Measurements from ENCODE around the gene SYNPR. TPM values are rescaled to one million over a fixed set of nuclear protein-coding genes. Genes with fewer than 3 reads are reported as not detected.

SYNPR gene
- total and polyA plus RNA-seq, 5 donors from 2014 or later = not detected

DNA sequence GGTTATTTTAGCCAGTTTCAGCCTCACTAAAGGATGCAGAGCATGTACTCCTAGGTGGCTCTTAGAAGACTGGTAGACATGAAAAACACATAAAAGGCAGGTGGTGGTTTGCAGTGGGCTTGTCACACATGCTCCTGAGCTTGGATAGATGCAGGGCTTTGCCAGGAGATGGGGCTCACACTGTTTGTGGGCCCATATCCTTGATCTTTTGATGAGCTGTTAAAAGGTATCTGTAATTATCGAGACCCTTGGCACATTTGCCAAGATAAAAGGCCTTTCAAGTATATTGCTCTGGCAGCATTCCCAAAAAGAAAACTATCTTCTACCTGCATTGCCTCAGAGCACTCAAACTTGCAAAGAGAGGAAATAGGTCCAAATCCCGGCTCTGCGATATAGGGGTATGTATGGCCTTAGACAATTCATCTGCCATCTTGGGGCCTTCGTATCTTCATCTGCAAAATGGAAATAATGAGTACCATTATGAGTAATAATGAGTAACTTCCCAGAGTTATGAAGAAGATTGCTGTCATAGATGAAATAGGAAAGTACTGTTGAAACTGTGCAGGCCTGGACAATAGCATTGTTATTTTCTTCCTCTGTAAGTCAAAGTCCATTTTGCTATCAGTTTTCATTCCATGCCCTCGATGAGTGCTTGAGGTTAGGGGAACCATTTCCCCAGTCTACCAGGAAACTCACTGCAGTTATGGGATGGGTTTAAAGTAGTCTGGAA is 172.7 kb downstream of the SYNPR start:
- Mint-ChIP-seq H3K4me3 (no peak overlapping the region), H3K27me3 (no peaks in the 10 kb centered on the region), H3K9me3 (peaks cover 0 to 5% (median 0%) of the 10 kb centered on the region in 7 donors), H3K27ac (no peak overlapping the region), H3K4me1 (no peaks in the 10 kb centered on the region), H3K36me3 (no peaks in the 10 kb centered on the region)
- Histone ChIP-seq H3K27ac (ENCODE audit: insufficient read depth, low read length, poor library complexity, severe bottlenecking) (no peak overlapping the region), H3K27me3 (ENCODE audit: control insufficient read depth, insufficient read depth, low read length) (no peaks in the 10 kb centered on the region), H3K36me3 (ENCODE audit: control insufficient read depth, insufficient read depth, low read length) (no peaks in the 10 kb centered on the region), H3K9me3 (ENCODE audit: control insufficient read depth in 2 of 2, low read length in 2 of 2) (no peaks in the 10 kb centered on the region), H3K4me3 (ENCODE audit: low read depth, low read length) (no peak overlapping the region), H3K4me1 (ENCODE audit: control insufficient read depth, insufficient read depth, low read length, poor library complexity, severe bottlenecking) (no peaks in the 10 kb centered on the region)
- DNase-seq (no peak), ATAC-seq (ENCODE audit: low read depth in 2 of 2) (no peak)

DNA sequence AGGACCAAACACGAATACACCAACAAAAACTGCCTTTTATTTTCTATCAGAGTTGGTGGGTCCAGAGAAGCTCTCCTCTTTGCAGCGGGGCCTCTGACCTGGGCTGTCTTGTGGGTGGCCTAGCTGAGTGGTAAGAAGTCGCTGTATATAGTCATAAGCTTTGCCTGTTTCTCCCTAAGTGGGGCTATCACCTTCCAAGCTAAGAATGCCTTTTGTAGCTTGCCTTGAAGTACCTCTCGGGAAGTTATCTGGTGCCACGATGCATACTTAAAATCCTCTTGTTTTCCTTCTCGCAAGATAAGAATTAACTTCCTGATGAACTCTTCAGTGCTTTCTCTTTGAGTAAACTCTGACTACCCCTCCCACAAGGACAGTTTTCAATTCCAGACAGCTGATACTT is 178.8 kb downstream of the SYNPR start:
- H3K4me1 Mint-ChIP-seq = no peaks in the 10 kb centered on the region
- peaks cover 0 to 3% (median 0%) of the 10 kb centered on the region in 7 donors for H3K9me3 Mint-ChIP-seq
- Histone ChIP-seq H3K4me3 (ENCODE audit: low read depth, low read length) (no peak overlapping the region), H3K9me3 (ENCODE audit: control insufficient read depth in 2 of 2, low read length in 2 of 2) (no peaks in the 10 kb centered on the region), H3K36me3 (ENCODE audit: control insufficient read depth, insufficient read depth, low read length) (no peaks in the 10 kb centered on the region), H3K27ac (ENCODE audit: insufficient read depth, low read length, poor library complexity, severe bottlenecking) (no peak overlapping the region), H3K4me1 (ENCODE audit: control insufficient read depth, insufficient read depth, low read length, poor library complexity, severe bottlenecking) (no peaks in the 10 kb centered on the region), H3K27me3 (ENCODE audit: control insufficient read depth, insufficient read depth, low read length) (no peaks in the 10 kb centered on the region)
- no peaks in the 10 kb centered on the region for H3K36me3 Mint-ChIP-seq
- no peak overlapping the region for H3K27ac Mint-ChIP-seq
- no peak overlapping the region for H3K4me3 Mint-ChIP-seq
- ATAC-seq (ENCODE audit: low read depth in 2 of 2) = no peak
- H3K27me3 Mint-ChIP-seq = no peaks in the 10 kb centered on the region
- no peak for DNase-seq

DNA sequence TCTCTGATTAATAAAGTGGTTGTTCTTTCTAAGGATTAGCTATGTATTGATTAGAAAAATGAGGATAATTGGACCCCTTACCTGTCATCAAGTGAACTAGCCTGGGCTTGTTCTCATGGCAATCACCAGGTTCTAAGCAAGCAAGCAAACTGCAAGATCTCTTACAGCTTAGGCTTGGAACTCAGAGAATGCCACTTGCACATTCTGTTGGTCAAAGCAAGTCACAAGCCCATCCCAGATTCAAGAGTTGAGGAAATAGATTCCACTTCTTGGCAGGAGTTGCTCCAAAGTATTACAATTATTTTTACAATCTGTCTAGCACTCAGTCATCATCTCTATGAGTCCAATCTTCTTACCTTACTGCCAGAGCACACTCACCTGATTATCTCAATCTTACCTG is 180.3 kb downstream of the SYNPR start:
- Mint-ChIP-seq H3K9me3 (peaks cover 0 to 3% (median 0%) of the 10 kb centered on the region in 7 donors), H3K27ac (no peak overlapping the region), H3K4me3 (no peak overlapping the region), H3K36me3 (no peaks in the 10 kb centered on the region), H3K4me1 (no peaks in the 10 kb centered on the region), H3K27me3 (no peaks in the 10 kb centered on the region)
- Histone ChIP-seq H3K4me1 (ENCODE audit: control insufficient read depth, insufficient read depth, low read length, poor library complexity, severe bottlenecking) (no peaks in the 10 kb centered on the region), H3K9me3 (ENCODE audit: control insufficient read depth in 2 of 2, low read length in 2 of 2) (no peaks in the 10 kb centered on the region), H3K27me3 (ENCODE audit: control insufficient read depth, insufficient read depth, low read length) (no peaks in the 10 kb centered on the region), H3K27ac (ENCODE audit: insufficient read depth, low read length, poor library complexity, severe bottlenecking) (no peak overlapping the region), H3K4me3 (ENCODE audit: low read depth, low read length) (no peak overlapping the region), H3K36me3 (ENCODE audit: control insufficient read depth, insufficient read depth, low read length) (no peaks in the 10 kb centered on the region)
- no peak for ATAC-seq (ENCODE audit: low read depth in 2 of 2)
- DNase-seq = no peak

DNA sequence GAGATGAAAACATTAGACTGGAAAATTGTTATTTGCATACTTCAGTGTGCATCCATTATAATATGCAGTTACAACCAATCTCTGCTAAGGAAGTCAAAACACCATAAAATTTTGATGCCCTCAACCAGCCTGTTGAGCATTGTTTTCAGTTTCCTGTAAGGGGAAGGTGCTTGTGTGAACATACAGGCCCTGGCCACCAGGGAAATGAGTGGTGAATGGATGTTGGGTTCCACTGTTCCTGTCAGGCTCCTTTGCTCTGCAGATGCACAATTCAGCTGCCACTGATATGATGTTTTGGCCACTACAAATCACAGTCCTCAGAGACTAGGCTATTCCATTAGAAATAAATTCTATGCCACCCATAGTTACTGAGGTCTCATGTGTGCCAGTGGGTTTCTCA is 184.6 kb downstream of the SYNPR start:
- ATAC-seq (ENCODE audit: low read depth in 2 of 2) (no peak), DNase-seq (no peak)
- Histone ChIP-seq H3K27me3 (ENCODE audit: control insufficient read depth, insufficient read depth, low read length) (no peaks in the 10 kb centered on the region), H3K4me3 (ENCODE audit: low read depth, low read length) (no peak overlapping the region), H3K9me3 (ENCODE audit: control insufficient read depth in 2 of 2, low read length in 2 of 2) (no peaks in the 10 kb centered on the region), H3K27ac (ENCODE audit: insufficient read depth, low read length, poor library complexity, severe bottlenecking) (no peak overlapping the region), H3K4me1 (ENCODE audit: control insufficient read depth, insufficient read depth, low read length, poor library complexity, severe bottlenecking) (no peaks in the 10 kb centered on the region), H3K36me3 (ENCODE audit: control insufficient read depth, insufficient read depth, low read length) (no peaks in the 10 kb centered on the region)
- no peak overlapping the region for H3K4me3 Mint-ChIP-seq
- peaks cover 0 to 2% (median 0%) of the 10 kb centered on the region in 7 donors for H3K9me3 Mint-ChIP-seq
- H3K4me1 Mint-ChIP-seq = no peaks in the 10 kb centered on the region
- no peaks in the 10 kb centered on the region for H3K36me3 Mint-ChIP-seq
- H3K27me3 Mint-ChIP-seq = no peaks in the 10 kb centered on the region
- H3K27ac Mint-ChIP-seq = no peak overlapping the region

DNA sequence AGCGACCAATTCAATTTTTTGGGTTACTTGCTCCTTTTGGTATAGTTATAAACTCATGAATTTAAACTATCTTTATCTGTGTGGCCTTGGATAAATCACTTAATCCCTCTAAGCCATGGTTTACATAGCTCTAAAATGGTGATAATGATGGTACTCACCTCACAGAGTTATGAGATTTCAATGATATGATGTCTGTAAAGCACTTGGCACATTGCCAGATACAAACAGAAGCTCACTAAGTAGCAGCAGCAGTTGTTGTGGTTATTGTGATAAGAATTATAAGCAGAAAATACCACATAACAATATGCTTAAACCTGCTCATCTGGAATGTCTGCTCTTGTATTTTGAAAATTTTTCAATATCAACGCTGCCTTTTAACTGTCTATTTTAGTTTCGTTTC is 189.3 kb downstream of the SYNPR start:
- no peaks in the 10 kb centered on the region for H3K4me1 ChIP-seq (ENCODE audit: control insufficient read depth, insufficient read depth, low read length, poor library complexity, severe bottlenecking)
- Mint-ChIP-seq H3K4me3 (no peak overlapping the region), H3K36me3 (no peaks in the 10 kb centered on the region), H3K9me3 (peaks cover 0 to 5% (median 0%) of the 10 kb centered on the region in 7 donors), H3K27ac (no peak overlapping the region), H3K27me3 (no peaks in the 10 kb centered on the region), H3K4me1 (no peaks in the 10 kb centered on the region)
- no peak overlapping the region for H3K27ac ChIP-seq (ENCODE audit: insufficient read depth, low read length, poor library complexity, severe bottlenecking)
- no peaks in the 10 kb centered on the region for H3K36me3 ChIP-seq (ENCODE audit: control insufficient read depth, insufficient read depth, low read length)
- H3K4me3 ChIP-seq (ENCODE audit: low read depth, low read length) = no peak overlapping the region
- no peaks in the 10 kb centered on the region for H3K27me3 ChIP-seq (ENCODE audit: control insufficient read depth, insufficient read depth, low read length)
- ATAC-seq (ENCODE audit: low read depth in 2 of 2) = no peak
- DNase-seq = no peak
- H3K9me3 ChIP-seq (ENCODE audit: control insufficient read depth in 2 of 2, low read length in 2 of 2) = no peaks in the 10 kb centered on the region

DNA sequence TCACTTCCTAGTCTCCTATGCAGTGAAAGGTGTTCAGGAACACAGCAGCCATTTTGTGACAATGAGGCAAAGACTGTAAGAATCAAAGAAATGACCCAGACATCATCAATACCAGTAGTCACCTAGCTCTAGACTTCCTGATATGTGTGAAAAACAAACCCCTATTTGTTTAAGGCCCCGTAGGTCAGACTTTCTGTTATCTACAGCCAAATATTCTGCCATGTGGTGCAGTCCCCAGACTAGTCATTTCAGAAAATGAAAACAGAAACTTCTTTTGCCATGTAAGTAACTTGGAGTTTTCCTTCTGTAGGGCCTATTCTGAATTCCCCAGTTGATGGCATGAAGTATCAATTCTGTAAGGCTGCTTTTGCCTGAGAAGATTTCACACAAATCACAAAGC is 192.6 kb downstream of the SYNPR start:
- no peaks in the 10 kb centered on the region for H3K27me3 ChIP-seq (ENCODE audit: control insufficient read depth, insufficient read depth, low read length)
- Mint-ChIP-seq H3K9me3 (peaks cover 0 to 5% (median 0%) of the 10 kb centered on the region in 7 donors), H3K27ac (no peak overlapping the region), H3K4me1 (no peaks in the 10 kb centered on the region), H3K4me3 (no peak overlapping the region), H3K36me3 (no peaks in the 10 kb centered on the region), H3K27me3 (no peaks in the 10 kb centered on the region)
- H3K4me1 ChIP-seq (ENCODE audit: control insufficient read depth, insufficient read depth, low read length, poor library complexity, severe bottlenecking) = no peaks in the 10 kb centered on the region
- no peak for DNase-seq
- H3K36me3 ChIP-seq (ENCODE audit: control insufficient read depth, insufficient read depth, low read length) = no peaks in the 10 kb centered on the region
- H3K27ac ChIP-seq (ENCODE audit: insufficient read depth, low read length, poor library complexity, severe bottlenecking) = no peak overlapping the region
- no peaks in the 10 kb centered on the region for H3K9me3 ChIP-seq (ENCODE audit: control insufficient read depth in 2 of 2, low read length in 2 of 2)
- no peak overlapping the region for H3K4me3 ChIP-seq (ENCODE audit: low read depth, low read length)
- ATAC-seq (ENCODE audit: low read depth in 2 of 2) = no peak

DNA sequence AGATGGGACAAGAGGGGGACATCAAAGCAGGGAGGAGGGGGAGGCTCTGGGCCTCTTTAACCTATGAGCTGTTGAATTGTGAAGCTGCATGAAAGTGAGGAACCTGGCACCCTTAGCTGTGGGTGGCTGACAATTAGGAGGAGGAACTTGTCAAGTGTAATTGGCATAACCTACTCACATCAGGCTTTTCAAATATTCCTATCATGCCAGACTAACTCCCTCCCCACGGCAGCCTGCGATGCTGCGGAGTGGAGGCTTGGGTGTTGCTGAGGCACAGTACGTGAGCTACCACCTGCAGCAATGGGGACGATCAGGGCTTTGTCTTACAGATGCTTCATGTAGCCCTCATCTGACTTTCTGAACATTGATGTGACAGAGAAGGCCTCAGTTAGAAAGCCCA is 193.7 kb downstream of the SYNPR start:
- H3K4me3 Mint-ChIP-seq = no peak overlapping the region
- Histone ChIP-seq H3K4me1 (ENCODE audit: control insufficient read depth, insufficient read depth, low read length, poor library complexity, severe bottlenecking) (no peaks in the 10 kb centered on the region), H3K36me3 (ENCODE audit: control insufficient read depth, insufficient read depth, low read length) (no peaks in the 10 kb centered on the region), H3K27me3 (ENCODE audit: control insufficient read depth, insufficient read depth, low read length) (no peaks in the 10 kb centered on the region), H3K27ac (ENCODE audit: insufficient read depth, low read length, poor library complexity, severe bottlenecking) (no peak overlapping the region), H3K9me3 (ENCODE audit: control insufficient read depth in 2 of 2, low read length in 2 of 2) (no peaks in the 10 kb centered on the region), H3K4me3 (ENCODE audit: low read depth, low read length) (no peak overlapping the region)
- H3K27ac Mint-ChIP-seq = no peak overlapping the region
- H3K4me1 Mint-ChIP-seq = no peaks in the 10 kb centered on the region
- no peak for ATAC-seq (ENCODE audit: low read depth in 2 of 2)
- DNase-seq = no peak
- H3K36me3 Mint-ChIP-seq = no peaks in the 10 kb centered on the region
- peaks cover 0 to 5% (median 0%) of the 10 kb centered on the region in 7 donors for H3K9me3 Mint-ChIP-seq
- no peaks in the 10 kb centered on the region for H3K27me3 Mint-ChIP-seq

DNA sequence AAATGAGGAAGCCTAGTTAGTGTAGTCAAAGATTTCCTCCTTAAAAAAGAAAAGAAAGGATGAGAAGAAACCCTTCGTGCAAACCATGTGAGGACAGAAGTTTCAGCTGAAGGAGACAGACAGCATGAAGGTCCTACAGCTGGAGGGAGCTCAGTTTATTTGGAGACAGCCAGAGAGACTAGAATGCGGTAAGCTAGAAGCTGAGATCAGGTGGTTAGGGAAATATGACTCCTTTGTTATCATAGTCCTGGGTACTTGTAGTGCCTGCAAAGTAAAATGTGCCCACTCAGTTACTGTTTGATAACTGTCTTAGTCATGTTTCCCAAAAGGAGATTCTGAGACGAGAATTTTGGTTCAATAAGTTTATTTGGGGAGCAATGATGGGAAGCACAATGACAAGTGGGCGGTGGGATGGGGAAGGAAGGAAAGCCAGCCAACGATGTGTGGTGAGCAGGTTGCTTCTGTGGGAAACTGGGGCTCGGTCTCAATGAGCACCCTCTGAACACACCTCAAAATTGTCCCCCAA is 195.6 kb downstream of the SYNPR start:
- no peaks in the 10 kb centered on the region for H3K9me3 ChIP-seq (ENCODE audit: control insufficient read depth in 2 of 2, low read length in 2 of 2)
- Mint-ChIP-seq H3K9me3 (peaks cover 0 to 5% (median 0%) of the 10 kb centered on the region in 7 donors), H3K4me1 (no peaks in the 10 kb centered on the region), H3K27ac (no peak overlapping the region), H3K4me3 (no peak overlapping the region), H3K27me3 (no peaks in the 10 kb centered on the region), H3K36me3 (no peaks in the 10 kb centered on the region)
- no peak overlapping the region for H3K27ac ChIP-seq (ENCODE audit: insufficient read depth, low read length, poor library complexity, severe bottlenecking)
- H3K36me3 ChIP-seq (ENCODE audit: control insufficient read depth, insufficient read depth, low read length) = no peaks in the 10 kb centered on the region
- no peak for DNase-seq
- no peak overlapping the region for H3K4me3 ChIP-seq (ENCODE audit: low read depth, low read length)
- H3K4me1 ChIP-seq (ENCODE audit: control insufficient read depth, insufficient read depth, low read length, poor library complexity, severe bottlenecking) = no peaks in the 10 kb centered on the region
- ATAC-seq (ENCODE audit: low read depth in 2 of 2) = no peak
- no peaks in the 10 kb centered on the region for H3K27me3 ChIP-seq (ENCODE audit: control insufficient read depth, insufficient read depth, low read length)

Measured in CD4-positive, CD25-positive, alpha-beta regulatory T cell (primary cell).